CD4-positive, alpha-beta T cell (primary cell): ENCODE data around the gene GRIK1. TPM values are rescaled to one million over a fixed set of nuclear protein-coding genes. Genes with fewer than 3 reads are reported as not detected.

Experiments
- ATAC-seq: fragments of 200-7000 bp; cut with Tn5 transposase; one replicate; pipeline ENCODE4 v1.10.0; 2022; ENCODE audit warnings: mild to moderate bottlenecking; ENCODE audit not compliant: poor library complexity
- CTCF ChIA-PET: fragments of 350-600 bp; sonication (Branson Sonifier 250); formaldehyde crosslinking; loops from one replicate; lab custom pipeline; 2021; ENCODE audit warnings: antibody characterized with exemption, inconsistent platforms; lab: Charles Lee
- POLR2A ChIA-PET: fragments of 350-600 bp; sonication (Branson Sonifier 250); formaldehyde crosslinking; loops from one replicate; lab custom pipeline; 2021; ENCODE audit warnings: antibody characterized with exemption, inconsistent platforms; lab: Charles Lee
- DNase-seq, 14 experiments: peaks; one replicate each; pipeline ENCODE4 v3.0.0-alpha.2; 2013 to 2020; ENCODE audit warnings: mixed read lengths in 2 of 14
- H3K27ac ChIP-seq, 2 donors: one replicate each; pipeline versions ENCODE4 v1.5.1 to v1.7.0; 2013; ENCODE audit warnings: low read length in 2 of 2, low read depth in 1 of 2, mild to moderate bottlenecking in 1 of 2
- H3K27me3 ChIP-seq, 2 experiments: 1 replicate in 1 of 2; 2 replicates in 1 of 2; pipeline versions ENCODE4 v1.6.1 to v1.7.0; 2013; ENCODE audit warnings: low read length in 2 of 2, control low read depth in 1 of 2, mild to moderate bottlenecking in 1 of 2, moderate library complexity in 1 of 2; ENCODE audit not compliant: insufficient read depth in 2 of 2, control insufficient read depth in 1 of 2
- H3K36me3 ChIP-seq: one replicate; pipeline ENCODE4 v1.6.1; 2013; ENCODE audit warnings: low read length, control low read depth; ENCODE audit not compliant: insufficient read depth
- H3K4me1 ChIP-seq: one replicate; pipeline ENCODE4 v1.6.1; 2013; ENCODE audit warnings: low read length, control low read depth; ENCODE audit not compliant: insufficient read depth
- H3K4me3 ChIP-seq: one replicate; pipeline ENCODE4 v1.5.1; 2013; ENCODE audit warnings: mild to moderate bottlenecking, low read length, moderate library complexity
- H3K9me3 ChIP-seq, 2 experiments: 1 replicate in 1 of 2; 2 replicates in 1 of 2; pipeline versions ENCODE4 v1.6.1 to v1.7.0; 2013; ENCODE audit warnings: low read length in 2 of 2, mild to moderate bottlenecking in 2 of 2, control low read depth in 1 of 2, moderate library complexity in 1 of 2; ENCODE audit not compliant: control insufficient read depth in 1 of 2, insufficient read depth in 1 of 2
- H3K27ac Mint-ChIP-seq: one replicate; pipeline ENCODE4 v1.8.0; 2020; ENCODE audit warnings: mixed read lengths
- H3K27me3 Mint-ChIP-seq: one replicate; pipeline ENCODE4 v1.8.0; 2021; ENCODE audit warnings: mixed read lengths
- H3K36me3 Mint-ChIP-seq: one replicate; pipeline ENCODE4 v1.8.0; 2021; ENCODE audit warnings: low read depth, mixed read lengths
- H3K4me1 Mint-ChIP-seq: one replicate; pipeline ENCODE4 v1.8.0; 2021; ENCODE audit warnings: low read depth, mixed read lengths
- H3K4me3 Mint-ChIP-seq: one replicate; pipeline ENCODE4 v1.8.0; 2020; ENCODE audit warnings: mild to moderate bottlenecking, mixed read lengths
- H3K9me3 Mint-ChIP-seq: one replicate; pipeline ENCODE4 v1.8.0; 2020; ENCODE audit warnings: mixed read lengths
- CTCF ChIP-seq: fragments of 200-600 bp; IDR thresholded peaks from one replicate; pipeline ENCODE4 v1.8.0; 2022; ENCODE audit warnings: antibody characterized with exemption, mild to moderate bottlenecking
- intact Hi-C, 2 experiments: fragments of 100-400 bp; cut with DNase I in 1 of 2; cut with micrococcal nuclease in 1 of 2; formaldehyde crosslinking; loops; one replicate each; pipeline versions ENCODE4 v1.15.1 to v1.9.0; 2023 to 2025; cut with DNase I, micrococcal nuclease
- total RNA-seq, 174 experiments: library from RNA in 2 of 174; stranded (reverse) in 2 of 174; gene quantifications; one replicate each; pipeline ENCODE4 v1.2.3 and lab custom pipeline; 2021 to 2026

GRIK1 gene
- total RNA-seq, 2 experiments from 2014 or later: not detected

- no peak for ATAC-seq
- TF ChIP-seq CTCF: no peak
- DNase-seq: no peak
- H3K9me3 ChIP-seq: no peaks in the 10 kb centered on the region
- H3K4me1 ChIP-seq: no peaks in the 10 kb centered on the region
- Mint-ChIP-seq H3K27me3 (peaks cover 8% of the 10 kb centered on the region), H3K4me1 (no peaks in the 10 kb centered on the region), H3K4me3 (no peak overlapping the region), H3K9me3 (no peaks in the 10 kb centered on the region), H3K27ac (no peak overlapping the region), H3K36me3 (no peaks in the 10 kb centered on the region)
- H3K4me3 ChIP-seq: no peak overlapping the region
- POLR2A ChIA-PET: no interaction called here
- H3K27ac ChIP-seq: no peak overlapping the region
- intact Hi-C loops: no loop called here
- no peaks in the 10 kb centered on the region for H3K36me3 ChIP-seq
- CTCF ChIA-PET: no interaction called here
- no peaks in the 10 kb centered on the region for H3K27me3 ChIP-seq
These were observed 18.9 kb downstream of the GRIK1 start for GRCh38 chr21:29920938-29921337.

- no peak for ATAC-seq
- no peak overlapping the region for H3K4me3 Mint-ChIP-seq
- CTCF ChIA-PET: no interaction called here
These were observed 25.5 kb downstream of the GRIK1 start for GRCh38 chr21:29914326-29914725.

GRCh38 chr21:29909571-29909970 is 30.2 kb downstream of the GRIK1 start:
- no peak overlapping the region for H3K4me3 Mint-ChIP-seq
- H3K27me3 Mint-ChIP-seq: no peaks in the 10 kb centered on the region

More at GRCh38 chr21:29914326-29914725, 25.5 kb downstream of the GRIK1 start:
- Histone ChIP-seq H3K27me3 (no peaks in the 10 kb centered on the region), H3K4me3 (no peak overlapping the region), H3K9me3 (no peaks in the 10 kb centered on the region), H3K27ac (no peak overlapping the region), H3K4me1 (no peaks in the 10 kb centered on the region), H3K36me3 (no peaks in the 10 kb centered on the region)
- no peaks in the 10 kb centered on the region for H3K9me3 Mint-ChIP-seq
- peaks cover 11% of the 10 kb centered on the region for H3K27me3 Mint-ChIP-seq
- no peak for DNase-seq
- POLR2A ChIA-PET: no interaction called here
- no peaks in the 10 kb centered on the region for H3K36me3 Mint-ChIP-seq
- H3K4me1 Mint-ChIP-seq: no peaks in the 10 kb centered on the region
- TF ChIP-seq CTCF: no peak
- intact Hi-C loops: no loop called here
- H3K27ac Mint-ChIP-seq: no peak overlapping the region

More at GRCh38 chr21:29909571-29909970, 30.2 kb downstream of the GRIK1 start:
- no peak for ATAC-seq
- Mint-ChIP-seq H3K27ac (no peak overlapping the region), H3K4me1 (no peaks in the 10 kb centered on the region), H3K9me3 (no peaks in the 10 kb centered on the region), H3K36me3 (no peaks in the 10 kb centered on the region)
- DNase-seq: no peak
- Histone ChIP-seq H3K27ac (no peak overlapping the region), H3K36me3 (no peaks in the 10 kb centered on the region), H3K4me1 (no peaks in the 10 kb centered on the region), H3K27me3 (no peaks in the 10 kb centered on the region), H3K4me3 (no peak overlapping the region), H3K9me3 (peaks cover 0 to 4% of the 10 kb centered on the region in 2 experiments)
- CTCF ChIA-PET: no interaction called here
- POLR2A ChIA-PET: no interaction called here
- intact Hi-C loops: no loop called here
- TF ChIP-seq CTCF: no peak
